LNCaP clone FGC (cell line): ENCODE data around the gene MRNIP.
"Not testable (repeated sequence)": the region's sequence is repeated elsewhere in the genome, so short reads cannot be mapped to it uniquely, and the experiment has no call there.

Experiments
- DNase-seq: peaks from one replicate; pipeline ENCODE4 v3.0.0-alpha.2; 2011; ENCODE audit warnings: low read depth
- H3K4me3 ChIP-seq: 2 replicates; pipeline ENCODE4 v1.5.1; 2011; ENCODE audit warnings: mild to moderate bottlenecking, low read depth, low read length, control low read depth
- CTCF ChIP-seq: IDR thresholded peaks from 2 replicates; pipeline ENCODE4 v1.5.1; 2012; ENCODE audit warnings: mild to moderate bottlenecking; ENCODE audit not compliant: control insufficient read depth, insufficient read depth; ENCODE audit errors: extremely low read depth

Gene MRNIP

DNA sequence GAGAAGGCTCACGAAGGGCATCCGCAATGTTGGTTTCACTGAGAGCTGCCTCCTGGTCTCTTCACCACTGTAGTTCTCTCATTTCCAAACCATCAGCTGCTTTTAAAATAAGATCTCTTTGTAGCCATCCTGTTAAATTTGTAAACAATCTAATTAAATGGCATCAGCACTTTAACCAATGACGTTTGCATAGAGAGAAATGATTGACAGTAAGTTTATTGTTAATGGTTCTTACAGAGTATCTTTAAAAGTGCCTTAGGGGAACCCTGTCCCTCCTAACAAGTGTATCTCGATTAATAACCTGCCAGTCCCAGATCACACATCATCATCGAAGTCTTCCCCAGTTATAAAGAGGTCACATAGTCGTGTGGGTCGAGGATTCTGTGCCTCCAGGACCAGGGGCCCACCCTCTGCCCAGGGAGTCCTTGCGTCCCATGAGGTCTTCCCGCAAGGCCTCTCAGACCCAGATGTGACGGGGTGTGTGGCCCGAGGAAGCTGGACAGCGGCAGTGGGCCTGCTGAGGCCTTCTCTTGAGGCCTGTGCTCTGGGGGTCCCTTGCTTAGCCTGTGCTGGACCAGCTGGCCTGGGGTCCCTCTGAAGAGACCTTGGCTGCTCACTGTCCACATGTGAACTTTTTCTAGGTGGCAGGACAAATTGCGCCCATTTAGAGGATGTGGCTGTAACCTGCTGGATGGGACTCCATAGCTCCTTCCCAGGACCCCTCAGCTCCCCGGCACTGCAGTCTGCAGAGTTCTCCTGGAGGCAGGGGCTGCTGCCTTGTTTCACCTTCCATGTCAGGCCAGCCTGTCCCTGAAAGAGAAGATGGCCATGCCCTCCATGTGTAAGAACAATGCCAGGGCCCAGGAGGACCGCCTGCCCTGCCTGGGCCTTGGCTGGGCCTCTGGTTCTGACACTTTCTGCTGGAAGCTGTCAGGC is 21.3 kb downstream of the MRNIP start:
- no peak for TF ChIP-seq CTCF
- DNase-seq = no peak
- H3K4me3 ChIP-seq = no peak overlapping the region

DNA sequence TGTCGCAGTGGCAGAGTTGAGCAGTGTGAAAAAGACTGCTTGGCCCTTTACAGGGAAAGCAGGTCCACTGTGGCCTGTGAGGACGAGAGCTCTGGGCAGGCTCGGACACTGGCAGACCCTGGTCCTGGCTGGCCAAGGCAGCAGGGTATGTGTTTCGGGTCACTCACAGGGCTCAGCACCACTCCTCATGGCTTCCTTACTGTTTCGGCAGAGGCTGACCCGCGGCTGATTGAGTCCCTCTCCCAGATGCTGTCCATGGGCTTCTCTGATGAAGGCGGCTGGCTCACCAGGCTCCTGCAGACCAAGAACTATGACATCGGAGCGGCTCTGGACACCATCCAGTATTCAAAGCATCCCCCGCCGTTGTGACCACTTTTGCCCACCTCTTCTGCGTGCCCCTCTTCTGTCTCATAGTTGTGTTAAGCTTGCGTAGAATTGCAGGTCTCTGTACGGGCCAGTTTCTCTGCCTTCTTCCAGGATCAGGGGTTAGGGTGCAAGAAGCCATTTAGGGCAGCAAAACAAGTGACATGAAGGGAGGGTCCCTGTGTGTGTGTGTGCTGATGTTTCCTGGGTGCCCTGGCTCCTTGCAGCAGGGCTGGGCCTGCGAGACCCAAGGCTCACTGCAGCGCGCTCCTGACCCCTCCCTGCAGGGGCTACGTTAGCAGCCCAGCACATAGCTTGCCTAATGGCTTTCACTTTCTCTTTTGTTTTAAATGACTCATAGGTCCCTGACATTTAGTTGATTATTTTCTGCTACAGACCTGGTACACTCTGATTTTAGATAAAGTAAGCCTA is 22.2 kb downstream of the MRNIP start:
- no peak overlapping the region for H3K4me3 ChIP-seq
- no peak for TF ChIP-seq CTCF
- DNase-seq = no peak

DNA sequence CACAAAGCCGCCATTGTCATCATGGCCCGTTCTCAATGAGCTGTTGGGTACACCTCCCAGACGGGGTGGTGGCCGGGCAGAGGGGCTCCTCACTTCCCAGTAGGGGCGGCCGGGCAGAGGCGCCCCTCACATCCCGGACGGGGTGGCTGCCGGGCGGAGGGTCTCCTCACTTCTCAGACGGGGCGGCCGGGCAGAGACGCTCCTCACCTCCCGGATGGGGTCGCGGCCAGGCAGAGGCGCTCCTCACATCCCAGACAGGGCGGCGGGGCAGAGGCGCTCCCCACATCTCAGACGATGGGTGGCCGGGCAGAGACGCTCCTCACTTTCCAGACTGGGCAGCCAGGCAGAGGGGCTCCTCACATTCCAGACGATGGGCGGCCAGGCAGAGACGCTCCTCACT is 23.7 kb downstream of the MRNIP start:
- not testable (repeated sequence) for H3K4me3 ChIP-seq, DNase-seq

DNA sequence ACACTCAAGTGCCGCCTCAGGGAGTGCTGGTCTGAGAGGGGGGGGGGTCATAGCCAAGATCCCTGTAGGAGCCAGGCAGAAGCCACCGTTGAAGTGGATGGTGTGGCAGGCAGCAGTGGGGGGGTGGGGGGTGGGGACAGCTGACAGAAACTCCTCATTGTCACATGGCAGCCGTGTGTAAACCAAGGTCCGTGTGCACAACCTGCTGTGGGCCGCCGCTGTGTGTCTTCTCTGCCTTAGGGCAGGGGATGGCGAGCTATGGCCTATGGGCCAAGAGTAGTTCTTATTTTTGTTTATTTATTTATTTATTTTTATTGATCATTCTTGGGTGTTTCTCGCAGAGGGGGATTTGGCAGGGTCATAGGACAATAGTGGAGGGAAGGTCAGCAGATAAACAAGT is 24.5 kb downstream of the MRNIP start:
- TF ChIP-seq CTCF = no peak

DNA sequence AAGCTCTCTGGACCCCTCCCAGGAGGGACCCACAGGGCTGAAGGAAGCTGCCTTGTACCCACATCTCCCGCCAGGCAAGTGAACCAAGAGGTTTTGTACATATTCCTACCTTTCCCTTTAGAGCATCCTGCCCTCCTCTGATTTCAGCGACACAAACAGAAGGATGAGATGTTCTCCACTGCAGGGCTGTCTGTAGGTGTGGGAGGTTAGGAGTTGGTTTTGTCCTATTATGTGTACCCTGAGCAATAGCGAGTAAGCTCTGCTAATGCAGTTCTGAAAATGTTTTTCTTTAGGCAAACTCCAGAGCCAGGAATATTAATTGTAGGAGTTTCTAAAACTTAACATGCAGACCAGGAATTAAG is 24.9 kb downstream of the MRNIP start:
- no peak for TF ChIP-seq CTCF

More for the DNA sequence above, 24.5 kb downstream of the MRNIP start:
- no peak overlapping the region for H3K4me3 ChIP-seq
- DNase-seq = no peak

GRCh38 chr5:179833056-179833708 is 25.4 kb downstream of the MRNIP start:
- H3K4me3 ChIP-seq = no peak overlapping the region
- TF ChIP-seq CTCF = no peak
- no peak for DNase-seq

More for the DNA sequence above, 24.9 kb downstream of the MRNIP start:
- no peak overlapping the region for H3K4me3 ChIP-seq
- DNase-seq = no peak

- no peak overlapping the region for H3K4me3 ChIP-seq
- no peak for TF ChIP-seq CTCF
- DNase-seq = no peak
Observed at GRCh38 chr5:179832039-179832745, 26.4 kb downstream of the MRNIP start.
